ENCODE results near the gene XYLB.
"Not testable (repeated sequence)": the region's sequence is repeated elsewhere in the genome, so short reads cannot be mapped to it uniquely, and the experiment has no call there.

Gene XYLB

GRCh38 chr3:38346587-38347410 lies at the start of gene XYLB:
XYLB (plus strand) TSS chr3:38346785; CDS start chr3:38346869, 84 bp downstream.
- Histone ChIP-seq H3K36me3 (replicated peaks) (no peaks in the 10 kb centered on the region), H3K27me3 (replicated peaks) (no peaks in the 10 kb centered on the region), H3K4me3 (ENCODE audit: low read depth, low read length) (peak within 1 kb of the TSS; percentile 79), H3K27ac (no peak within 1 kb of the TSS)
- TF ChIP-seq CTCF (IDR thresholded peaks at IDR 0.05; ENCODE audit: low read depth, low read length, missing control alignments) = peak; percentile 73
- in situ Hi-C loops (cut with HindIII; ENCODE audit: low pct_ligation_motif_present, low sequenced_read_pairs) = no loop called here
- DNase-seq = peak; percentile 64

- H3K27ac ChIP-seq; DNase-seq; in situ Hi-C loops (cut with HindIII; ENCODE audit: low pct_ligation_motif_present, low sequenced_read_pairs); H3K36me3 ChIP-seq (replicated peaks); H3K4me3 ChIP-seq (ENCODE audit: low read depth, low read length); H3K27me3 ChIP-seq (replicated peaks): not testable (repeated sequence)
Observed at GRCh38 chr3:38297053-38297452, 49.5 kb upstream of the XYLB start.

- DNase-seq = no peak
- no peaks in the 10 kb centered on the region for H3K27me3 ChIP-seq (replicated peaks)
- no peak overlapping the region for H3K27ac ChIP-seq
- H3K4me3 ChIP-seq (ENCODE audit: low read depth, low read length) = no peak overlapping the region
- no peak for TF ChIP-seq CTCF (IDR thresholded peaks at IDR 0.05; ENCODE audit: low read depth, low read length, missing control alignments)
- H3K36me3 ChIP-seq (replicated peaks) = no peaks in the 10 kb centered on the region
- in situ Hi-C loops (cut with HindIII; ENCODE audit: low pct_ligation_motif_present, low sequenced_read_pairs) = no loop called here
Observed at GRCh38 chr3:38297537-38297936, 49.0 kb upstream of the XYLB start.

GRCh38 chr3:38297947-38298711 lies 48.5 kb upstream of the XYLB start:
- in situ Hi-C loops (cut with HindIII; ENCODE audit: low pct_ligation_motif_present, low sequenced_read_pairs) = no loop called here
- peak; percentile 47 for TF ChIP-seq CTCF (IDR thresholded peaks at IDR 0.05; ENCODE audit: low read depth, low read length, missing control alignments)
- Histone ChIP-seq H3K4me3 (ENCODE audit: low read depth, low read length) (no peak overlapping the region), H3K36me3 (replicated peaks) (no peaks in the 10 kb centered on the region), H3K27me3 (replicated peaks) (no peaks in the 10 kb centered on the region), H3K27ac (no peak overlapping the region)
- DNase-seq = peak; percentile 4

- TF ChIP-seq CTCF (IDR thresholded peaks at IDR 0.05; ENCODE audit: low read depth, low read length, missing control alignments) = no peak
- in situ Hi-C loops (cut with HindIII; ENCODE audit: low pct_ligation_motif_present, low sequenced_read_pairs) = no loop called here
- no peaks in the 10 kb centered on the region for H3K27me3 ChIP-seq (replicated peaks)
Observed at GRCh38 chr3:38306941-38307340, 39.6 kb upstream of the XYLB start.

GRCh38 chr3:38307599-38307998 lies 39.0 kb upstream of the XYLB start:
- no peaks in the 10 kb centered on the region for H3K27me3 ChIP-seq (replicated peaks)
- in situ Hi-C loops (cut with HindIII; ENCODE audit: low pct_ligation_motif_present, low sequenced_read_pairs) = no loop called here
- H3K27ac ChIP-seq = no peak overlapping the region
- no peak for DNase-seq
- no peak overlapping the region for H3K4me3 ChIP-seq (ENCODE audit: low read depth, low read length)
- H3K36me3 ChIP-seq (replicated peaks) = no peaks in the 10 kb centered on the region
- TF ChIP-seq CTCF (IDR thresholded peaks at IDR 0.05; ENCODE audit: low read depth, low read length, missing control alignments) = no peak

More at GRCh38 chr3:38306941-38307340, 39.6 kb upstream of the XYLB start:
- Histone ChIP-seq H3K4me3 (ENCODE audit: low read depth, low read length) (no peak overlapping the region), H3K27ac (no peak overlapping the region), H3K36me3 (replicated peaks) (no peaks in the 10 kb centered on the region)
- DNase-seq = no peak

Measured in brain microvascular endothelial cell (primary cell).